Immature natural killer cell (primary cell): Measurements from ENCODE around the gene OR6N1. TPM values are rescaled to one million over a fixed set of nuclear protein-coding genes. Genes with fewer than 3 reads are reported as not detected.

Experiments used
- DNase-seq, 3 donors: peaks; one replicate each; pipeline ENCODE4 v3.0.0; 2022; ENCODE audit warnings: mixed read lengths in 1 of 3
- H3K27ac Mint-ChIP-seq, 6 donors: one replicate each; pipeline ENCODE4 v1.8.0; 2020; ENCODE audit warnings: mixed read lengths in 6 of 6, mild to moderate bottlenecking in 5 of 6, inconsistent platforms in 4 of 6, moderate library complexity in 3 of 6
- H3K27me3 Mint-ChIP-seq, 3 donors: one replicate each; pipeline ENCODE4 v1.8.0; 2020 to 2021; ENCODE audit warnings: low read depth in 3 of 3, mild to moderate bottlenecking in 3 of 3, mixed read lengths in 3 of 3, moderate library complexity in 3 of 3, inconsistent platforms in 1 of 3
- H3K36me3 Mint-ChIP-seq, 3 donors: one replicate each; pipeline ENCODE4 v1.8.0; 2020; ENCODE audit warnings: mixed read lengths in 3 of 3, inconsistent platforms in 2 of 3, mild to moderate bottlenecking in 2 of 3
- H3K4me1 Mint-ChIP-seq, 2 donors: one replicate each; pipeline ENCODE4 v1.8.0; 2020; ENCODE audit warnings: inconsistent platforms in 2 of 2, mild to moderate bottlenecking in 2 of 2, mixed read lengths in 2 of 2, moderate library complexity in 1 of 2
- H3K4me3 Mint-ChIP-seq, 5 donors: one replicate each; pipeline ENCODE4 v1.8.0; 2020; ENCODE audit warnings: mild to moderate bottlenecking in 5 of 5, mixed read lengths in 5 of 5, inconsistent platforms in 3 of 5, moderate library complexity in 3 of 5
- H3K9me3 Mint-ChIP-seq, 6 donors: one replicate each; pipeline ENCODE4 v1.8.0; 2020; ENCODE audit warnings: mild to moderate bottlenecking in 6 of 6, mixed read lengths in 6 of 6, inconsistent platforms in 4 of 6, moderate library complexity in 3 of 6
- polyA plus RNA-seq, 3 donors: library from polyadenylated mRNA; unstranded; fragments of 300-500 nt; fragmentation: Illumina TruSeq; gene quantifications; one replicate each; pipeline ENCODE4 v1.2.3, GENCODE V29; 2021

Gene OR6N1, protein sequence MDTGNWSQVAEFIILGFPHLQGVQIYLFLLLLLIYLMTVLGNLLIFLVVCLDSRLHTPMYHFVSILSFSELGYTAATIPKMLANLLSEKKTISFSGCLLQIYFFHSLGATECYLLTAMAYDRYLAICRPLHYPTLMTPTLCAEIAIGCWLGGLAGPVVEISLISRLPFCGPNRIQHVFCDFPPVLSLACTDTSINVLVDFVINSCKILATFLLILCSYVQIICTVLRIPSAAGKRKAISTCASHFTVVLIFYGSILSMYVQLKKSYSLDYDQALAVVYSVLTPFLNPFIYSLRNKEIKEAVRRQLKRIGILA
- not detected for polyA plus RNA-seq

DNA sequence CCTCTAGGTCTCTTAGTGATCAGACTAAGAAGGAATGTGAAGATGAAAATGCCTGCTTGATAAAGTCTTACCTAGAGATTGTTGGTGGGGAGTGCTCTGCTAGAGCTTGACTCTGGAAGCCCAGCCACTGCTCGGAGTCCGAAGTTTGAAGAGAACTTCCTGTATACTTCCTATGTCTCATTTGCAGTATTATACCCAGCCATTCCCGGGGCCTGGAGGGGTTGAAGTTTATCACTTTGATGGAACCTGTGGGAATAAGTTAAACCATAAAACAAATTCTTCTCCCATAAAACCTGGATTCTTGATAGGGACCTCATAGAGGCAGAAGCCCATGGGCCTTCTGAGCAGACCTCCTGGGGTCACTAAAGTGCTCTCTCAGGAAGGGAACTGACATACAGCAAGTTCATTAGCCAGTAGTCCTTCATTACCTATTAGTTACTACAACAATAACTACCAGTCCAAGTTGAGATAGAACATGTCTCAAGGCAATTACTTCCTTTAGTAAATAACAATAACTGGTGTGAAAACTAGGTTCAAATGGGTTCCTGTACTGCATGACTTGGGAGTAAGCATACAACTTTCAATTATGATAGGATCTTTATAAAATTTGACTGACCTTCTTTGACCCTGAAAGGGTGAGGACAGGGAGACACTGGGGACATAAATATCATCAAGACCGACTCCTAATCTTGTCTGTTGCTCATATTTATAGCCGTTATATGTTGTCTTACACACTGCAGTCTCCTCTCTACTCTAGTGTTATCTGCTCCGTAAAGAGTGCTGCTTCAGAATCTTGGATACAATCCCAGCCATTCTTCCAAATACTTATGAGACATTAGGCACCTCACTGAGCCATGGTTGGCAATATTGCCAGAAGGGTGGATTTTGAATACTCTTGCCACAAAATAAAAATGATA lies at the start of gene OR6N1:
Gene OR6N1 (minus strand): TSS at position 246 of the 917 bp plus-strand sequence. CDS start 5,513 bp downstream, outside the sequence.
- Mint-ChIP-seq H3K27me3 (peaks cover 0 to 5% (median 4%) of the 10 kb centered on the region in 3 donors), H3K9me3 (peaks cover 0 to 3% (median 0%) of the 10 kb centered on the region in 6 donors), H3K4me1 (no peaks in the 10 kb centered on the region), H3K36me3 (peaks cover 0 to 4% (median 0%) of the 10 kb centered on the region in 3 donors), H3K4me3 (no peak within 1 kb of the TSS), H3K27ac (no peak within 1 kb of the TSS)
- no peak for DNase-seq

DNA sequence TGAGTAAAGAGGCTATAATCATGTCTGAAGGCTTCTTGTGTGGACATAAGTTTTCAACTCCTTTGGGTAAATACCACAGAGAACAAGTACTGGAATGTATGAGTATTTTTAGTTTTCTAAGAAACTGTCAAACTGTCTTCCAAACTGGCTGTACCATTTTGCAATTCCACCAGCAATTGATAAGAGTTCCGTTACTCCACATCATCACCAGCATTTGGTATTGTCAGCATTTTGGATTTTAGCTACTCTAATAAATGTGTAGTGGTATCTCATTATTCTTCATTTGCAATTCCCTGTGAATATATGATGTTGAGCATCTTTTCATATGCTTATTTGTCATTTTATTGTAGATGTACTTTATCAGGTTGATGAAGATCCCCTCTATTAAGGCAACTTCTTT lies 49.7 kb upstream of the OR6N1 start:
- peaks cover 0 to 1% (median 0%) of the 10 kb centered on the region in 6 donors for H3K9me3 Mint-ChIP-seq
- H3K36me3 Mint-ChIP-seq: peaks cover 0 to 3% (median 0%) of the 10 kb centered on the region in 3 donors
- peak overlapping the region in 1 of 6 donors; percentile 84 for H3K27ac Mint-ChIP-seq
- H3K4me3 Mint-ChIP-seq: no peak overlapping the region
- peaks cover 32 to 35% of the 10 kb centered on the region in 2 donors for H3K4me1 Mint-ChIP-seq
- peaks cover 0 to 2% (median 2%) of the 10 kb centered on the region in 3 donors for H3K27me3 Mint-ChIP-seq
- no peak for DNase-seq

DNA sequence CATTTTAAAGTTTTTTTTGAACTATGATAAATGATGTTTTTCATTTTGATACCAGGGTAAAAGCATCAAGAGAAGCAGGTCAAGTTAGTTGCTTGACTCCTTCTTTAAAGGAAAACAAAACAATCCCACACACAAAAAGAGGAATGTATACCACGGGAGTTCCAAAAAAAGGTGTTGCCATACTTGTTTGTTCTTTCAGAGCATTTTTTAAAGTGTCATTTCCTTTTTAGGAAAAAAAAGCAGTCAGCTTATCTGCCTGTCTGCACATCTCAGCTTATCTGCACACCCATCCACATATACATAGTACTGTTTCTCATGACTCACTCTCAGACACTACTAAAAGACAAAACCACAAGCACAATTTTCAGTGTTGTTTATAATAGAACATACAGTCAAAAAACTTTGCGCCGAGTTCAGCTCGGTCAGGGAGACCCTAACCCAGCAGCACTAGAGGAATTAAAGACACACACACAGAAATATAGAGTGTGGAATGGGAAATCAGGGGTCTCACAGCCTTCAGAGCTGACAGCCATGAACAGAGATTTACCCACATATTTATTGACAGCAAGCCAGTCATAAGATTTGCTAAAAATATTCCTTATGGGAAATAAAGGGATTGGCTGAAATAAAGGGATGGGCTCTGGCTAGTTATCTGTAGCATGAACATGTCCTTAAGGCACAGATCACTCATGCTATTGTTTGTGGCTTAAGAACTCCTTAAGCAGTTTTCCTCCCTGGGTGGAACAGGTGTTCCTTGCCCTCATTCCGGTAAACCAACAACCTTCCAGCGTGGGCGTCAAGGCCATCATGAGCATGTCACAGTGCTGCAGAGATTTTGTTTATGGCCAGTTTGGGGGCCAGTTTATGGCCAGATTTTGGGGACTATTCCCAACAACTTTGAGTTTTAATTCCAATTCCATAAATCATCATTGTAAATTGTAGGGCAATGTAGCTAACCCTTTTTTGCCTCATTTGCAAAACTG lies 47.8 kb upstream of the OR6N1 start:
- no peaks in the 10 kb centered on the region for H3K9me3 Mint-ChIP-seq
- no peaks in the 10 kb centered on the region for H3K36me3 Mint-ChIP-seq
- H3K27me3 Mint-ChIP-seq: no peaks in the 10 kb centered on the region
- peak overlapping the region; percentile 61 to 88 (median 84) for H3K4me3 Mint-ChIP-seq
- peaks cover 32 to 35% of the 10 kb centered on the region in 2 donors for H3K4me1 Mint-ChIP-seq
- DNase-seq: peak; percentile 31 to 54 (median 40)
- H3K27ac Mint-ChIP-seq: peak overlapping the region; percentile 84 to 96 (median 94)

DNA sequence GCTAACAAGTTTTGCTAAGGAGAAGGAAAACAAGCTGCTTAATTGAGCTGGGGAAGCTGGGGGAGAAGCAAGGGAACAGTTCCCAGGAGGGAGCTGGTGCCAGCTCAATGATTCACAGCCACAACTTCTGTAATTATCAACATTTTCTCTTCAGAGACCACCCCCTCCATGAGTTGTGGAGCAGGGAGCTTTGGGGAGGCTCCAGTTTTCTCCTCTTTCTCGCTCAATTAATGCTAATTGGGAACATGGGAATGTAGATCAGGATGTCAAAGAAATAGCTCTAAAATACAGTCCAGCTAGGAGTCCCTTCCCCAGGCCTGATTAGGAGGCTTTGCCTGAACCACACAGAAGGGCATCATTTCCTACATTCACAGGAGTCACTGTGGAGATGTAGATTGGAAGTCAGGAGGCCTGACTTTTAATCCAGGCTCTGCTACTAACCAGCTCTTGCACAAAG lies 47.0 kb upstream of the OR6N1 start:
- Mint-ChIP-seq H3K4me3 (peak overlapping the region; percentile 61 to 88 (median 84)), H3K27me3 (no peaks in the 10 kb centered on the region), H3K36me3 (no peaks in the 10 kb centered on the region), H3K9me3 (no peaks in the 10 kb centered on the region), H3K27ac (peak overlapping the region; percentile 84 to 96 (median 94)), H3K4me1 (peaks cover 32 to 35% of the 10 kb centered on the region in 2 donors)
- no peak for DNase-seq

DNA sequence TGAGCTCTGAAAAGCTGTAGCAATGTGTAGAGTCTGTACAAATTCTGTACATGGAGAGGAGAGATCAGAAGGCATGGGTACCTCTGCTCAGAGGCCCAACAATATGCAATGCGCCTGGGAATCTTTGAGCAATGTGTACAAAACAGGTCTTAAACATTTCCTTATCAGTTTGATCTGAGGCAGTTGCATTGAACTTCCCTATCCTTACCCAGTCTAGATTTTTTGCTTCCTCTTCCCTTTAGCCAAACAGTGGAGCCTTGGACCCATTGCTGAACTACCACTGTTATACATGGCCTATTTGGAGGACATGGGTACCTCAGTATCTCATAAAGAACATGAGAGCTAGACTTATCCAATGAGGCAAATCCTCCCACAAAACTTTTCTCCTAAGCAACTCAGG lies 46.6 kb upstream of the OR6N1 start:
- H3K27me3 Mint-ChIP-seq: no peaks in the 10 kb centered on the region
- DNase-seq: no peak
- H3K4me1 Mint-ChIP-seq: peaks cover 32 to 35% of the 10 kb centered on the region in 2 donors
- peak overlapping the region in 2 of 5 donors; percentile 22 to 88 for H3K4me3 Mint-ChIP-seq
- no peaks in the 10 kb centered on the region for H3K9me3 Mint-ChIP-seq
- peak overlapping the region; percentile 84 to 96 (median 94) for H3K27ac Mint-ChIP-seq
- no peaks in the 10 kb centered on the region for H3K36me3 Mint-ChIP-seq

DNA sequence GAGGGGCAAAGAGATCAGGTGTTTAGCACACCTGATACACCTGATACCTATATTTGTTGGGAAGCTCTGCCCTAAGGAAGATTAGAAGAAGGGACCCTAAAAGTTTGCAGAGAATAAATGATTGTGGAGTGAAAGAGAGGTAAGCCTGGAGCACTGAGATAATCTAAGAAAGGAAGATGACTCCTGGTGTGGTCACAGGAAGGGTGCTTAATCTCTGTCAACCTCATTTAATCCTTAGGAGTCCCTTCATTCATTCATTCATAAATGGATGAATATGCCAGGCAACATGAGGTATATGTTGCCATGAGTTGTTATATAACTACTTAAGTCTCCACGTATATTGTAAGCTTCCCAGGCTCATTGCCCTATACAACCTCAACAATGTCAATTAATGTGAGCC lies 43.0 kb upstream of the OR6N1 start:
- Mint-ChIP-seq H3K4me3 (no peak overlapping the region), H3K27ac (no peak overlapping the region), H3K36me3 (no peaks in the 10 kb centered on the region), H3K4me1 (peaks cover 27 to 33% of the 10 kb centered on the region in 2 donors), H3K27me3 (no peaks in the 10 kb centered on the region), H3K9me3 (no peaks in the 10 kb centered on the region)
- DNase-seq: no peak

DNA sequence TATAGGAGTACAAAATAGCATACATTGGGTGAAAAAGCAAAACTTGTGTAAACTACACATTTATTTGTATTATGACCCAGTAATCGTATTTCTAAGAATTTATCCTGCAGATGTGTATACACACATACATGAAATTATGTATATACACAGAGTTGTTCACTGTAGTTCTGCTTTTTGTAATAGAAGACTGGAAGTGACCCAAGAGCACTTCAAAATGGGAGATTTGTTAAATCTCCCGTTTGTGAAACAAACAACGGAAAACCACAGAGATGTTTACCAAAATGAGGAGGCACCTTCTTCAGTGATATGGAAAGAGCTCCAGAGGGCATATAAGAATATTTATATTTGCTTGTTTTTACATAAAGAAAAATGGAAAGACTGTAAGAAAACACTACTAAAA lies 41.2 kb upstream of the OR6N1 start:
- no peaks in the 10 kb centered on the region for H3K9me3 Mint-ChIP-seq
- peaks cover 9 to 15% of the 10 kb centered on the region in 2 donors for H3K4me1 Mint-ChIP-seq
- no peak overlapping the region for H3K27ac Mint-ChIP-seq
- no peaks in the 10 kb centered on the region for H3K36me3 Mint-ChIP-seq
- DNase-seq: no peak
- H3K27me3 Mint-ChIP-seq: no peaks in the 10 kb centered on the region
- no peak overlapping the region for H3K4me3 Mint-ChIP-seq

DNA sequence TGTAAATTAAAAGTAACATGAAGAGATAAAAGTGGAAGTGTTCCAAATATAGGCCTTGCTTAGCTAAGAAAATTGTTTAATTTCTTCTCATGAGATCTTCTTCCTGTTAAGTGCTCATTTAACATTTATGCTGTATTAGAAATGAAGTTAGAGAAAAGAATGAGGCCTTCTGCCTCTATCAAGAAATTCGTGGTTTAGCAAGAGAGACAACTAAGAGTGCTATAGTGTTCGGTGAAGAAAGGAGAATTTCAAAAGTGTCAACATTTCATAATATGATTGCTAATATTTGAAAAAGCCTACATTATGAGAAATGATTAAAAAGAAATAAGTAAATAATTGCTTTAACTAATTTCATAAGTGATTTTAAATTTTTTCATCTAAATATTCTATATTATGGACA lies 40.3 kb upstream of the OR6N1 start:
- peaks cover 8 to 13% of the 10 kb centered on the region in 2 donors for H3K4me1 Mint-ChIP-seq
- H3K27ac Mint-ChIP-seq: no peak overlapping the region
- no peaks in the 10 kb centered on the region for H3K27me3 Mint-ChIP-seq
- no peak for DNase-seq
- H3K9me3 Mint-ChIP-seq: no peaks in the 10 kb centered on the region
- H3K4me3 Mint-ChIP-seq: no peak overlapping the region
- H3K36me3 Mint-ChIP-seq: no peaks in the 10 kb centered on the region

DNA sequence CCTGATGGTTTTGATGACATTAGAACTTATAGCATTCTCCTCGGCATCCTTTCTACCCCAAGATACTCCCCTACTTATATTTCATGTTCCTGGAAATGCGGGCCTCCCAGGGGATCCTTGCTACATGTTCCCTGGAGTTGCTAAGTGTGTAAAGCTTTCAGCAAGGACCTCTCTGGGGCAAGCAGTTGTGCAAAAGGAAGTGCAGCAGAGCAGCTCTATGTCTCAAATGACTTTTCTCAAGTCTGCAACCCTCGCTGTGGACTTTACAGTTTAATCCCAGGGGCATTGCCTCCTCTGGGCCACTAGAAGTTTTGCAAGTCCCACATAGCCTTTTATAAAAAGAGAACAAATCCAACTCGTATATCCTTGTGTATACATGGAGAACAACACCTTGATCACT lies 38.3 kb upstream of the OR6N1 start:
- H3K27ac Mint-ChIP-seq: no peak overlapping the region
- H3K9me3 Mint-ChIP-seq: no peaks in the 10 kb centered on the region
- no peaks in the 10 kb centered on the region for H3K36me3 Mint-ChIP-seq
- no peaks in the 10 kb centered on the region for H3K27me3 Mint-ChIP-seq
- peaks cover 8 to 13% of the 10 kb centered on the region in 2 donors for H3K4me1 Mint-ChIP-seq
- no peak overlapping the region for H3K4me3 Mint-ChIP-seq
- no peak for DNase-seq

DNA sequence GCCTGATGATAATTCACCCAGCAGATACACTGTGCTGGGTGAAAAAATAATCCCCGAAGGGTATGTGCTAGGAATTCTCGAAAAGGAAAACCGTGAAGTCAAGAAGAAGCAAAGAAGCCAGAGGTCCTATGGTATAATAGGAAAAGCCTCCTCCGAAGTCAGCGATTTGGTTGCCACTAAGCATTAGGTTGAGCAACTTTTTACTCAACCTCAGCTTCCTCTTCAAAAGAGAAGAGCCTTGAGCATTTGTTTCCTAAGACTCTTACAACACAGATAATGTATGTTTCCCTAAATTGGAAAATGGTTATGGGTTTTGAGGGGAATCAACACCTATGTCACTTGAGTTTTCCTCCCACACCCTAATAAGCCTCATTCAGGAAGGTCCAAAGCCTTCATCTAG lies 37.9 kb upstream of the OR6N1 start:
- Mint-ChIP-seq H3K27ac (no peak overlapping the region), H3K4me3 (no peak overlapping the region), H3K4me1 (peaks cover 8 to 13% of the 10 kb centered on the region in 2 donors), H3K36me3 (no peaks in the 10 kb centered on the region), H3K9me3 (no peaks in the 10 kb centered on the region), H3K27me3 (no peaks in the 10 kb centered on the region)
- DNase-seq: no peak

DNA sequence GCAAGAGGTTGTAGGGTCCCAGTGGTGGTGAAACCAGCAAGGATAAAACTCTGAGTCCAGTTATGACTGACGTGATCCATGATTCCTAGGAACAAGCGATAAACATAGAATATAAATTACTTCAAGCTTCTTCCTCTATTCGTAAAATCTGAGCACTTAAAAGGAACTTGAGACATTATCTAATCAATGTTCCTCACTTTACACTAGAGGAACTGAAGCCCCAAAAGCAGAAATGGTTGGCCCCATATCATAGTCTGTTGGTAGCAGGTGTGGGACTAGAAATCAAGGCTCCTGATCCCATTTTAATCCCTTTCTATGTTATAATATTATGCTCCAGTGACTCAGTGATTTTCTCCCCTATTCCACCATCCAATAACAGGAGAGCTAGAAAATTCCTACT lies 37.3 kb upstream of the OR6N1 start:
- no peak for DNase-seq
- Mint-ChIP-seq H3K27ac (no peak overlapping the region), H3K36me3 (no peaks in the 10 kb centered on the region), H3K4me1 (peaks cover 8 to 13% of the 10 kb centered on the region in 2 donors), H3K27me3 (no peaks in the 10 kb centered on the region), H3K9me3 (no peaks in the 10 kb centered on the region), H3K4me3 (no peak overlapping the region)

DNA sequence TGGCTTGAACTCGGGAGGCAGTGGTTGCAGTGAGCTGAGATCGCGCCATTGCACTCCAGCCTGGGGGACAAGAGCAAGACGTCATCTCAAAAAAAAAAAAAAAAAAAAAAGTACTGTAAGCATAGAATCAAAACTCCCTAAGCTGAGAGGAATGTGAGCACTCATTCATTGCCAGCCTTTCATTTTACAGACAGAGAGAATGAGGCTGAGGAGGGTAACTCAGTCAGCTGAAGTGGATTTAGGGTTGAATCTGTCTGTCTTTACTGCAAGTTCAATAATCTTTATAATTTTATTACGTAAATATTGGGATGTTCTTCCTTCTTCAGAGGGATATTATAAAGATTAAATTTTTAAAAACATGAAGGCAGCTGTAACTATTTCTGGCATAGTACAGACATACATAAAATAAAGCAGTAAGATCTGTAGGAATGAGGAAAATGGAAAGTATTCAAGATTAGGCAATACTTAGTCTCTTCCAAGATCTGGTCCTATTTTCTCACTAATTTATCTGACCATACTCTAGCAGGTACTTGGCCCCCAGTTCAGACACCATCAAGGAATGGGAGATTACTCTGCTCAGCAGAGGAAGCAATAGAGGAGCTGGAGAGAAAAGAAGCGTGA lies 35.0 kb upstream of the OR6N1 start:
- no peak for DNase-seq
- Mint-ChIP-seq H3K9me3 (no peaks in the 10 kb centered on the region), H3K27me3 (no peaks in the 10 kb centered on the region), H3K4me1 (peaks cover under 1% of the 10 kb centered on the region in 2 donors), H3K4me3 (no peak overlapping the region), H3K27ac (no peak overlapping the region), H3K36me3 (peaks cover 0 to 6% (median 0%) of the 10 kb centered on the region in 3 donors)

DNA sequence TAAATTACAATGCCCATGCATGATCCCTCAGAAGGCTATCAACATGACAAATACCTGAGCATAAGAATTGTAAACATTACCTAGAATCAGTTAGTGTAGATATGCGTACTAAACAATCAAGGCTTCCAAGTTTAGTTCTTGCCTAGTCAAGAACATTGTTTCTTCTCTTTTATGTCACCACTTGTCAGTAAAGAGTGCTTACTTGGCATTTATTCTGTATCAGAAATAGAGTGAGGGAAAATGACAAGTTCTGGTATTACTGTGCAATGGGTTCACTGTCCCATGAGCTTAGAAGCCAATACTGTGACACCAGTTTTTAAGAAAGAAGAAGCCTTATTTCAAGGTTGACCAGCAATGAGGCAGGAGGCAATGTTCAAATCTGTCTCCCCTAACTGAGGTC lies 31.7 kb upstream of the OR6N1 start:
- Mint-ChIP-seq H3K27me3 (no peaks in the 10 kb centered on the region), H3K9me3 (no peaks in the 10 kb centered on the region), H3K27ac (no peak overlapping the region), H3K4me1 (no peaks in the 10 kb centered on the region), H3K36me3 (peaks cover 0 to 6% (median 0%) of the 10 kb centered on the region in 3 donors), H3K4me3 (no peak overlapping the region)
- no peak for DNase-seq
